Ammon's horn (tissue), 1 donor: ENCODE data around the gene PRCC.
A peak's percentile ranks its signal among the peaks of the same experiment; 100 is the strongest.

Experiments used
- DNase-seq: peaks from one replicate; pipeline ENCODE4 v3.0.0-alpha.2; 2016; ENCODE audit warnings: low spot score

The PRCC gene

DNA sequence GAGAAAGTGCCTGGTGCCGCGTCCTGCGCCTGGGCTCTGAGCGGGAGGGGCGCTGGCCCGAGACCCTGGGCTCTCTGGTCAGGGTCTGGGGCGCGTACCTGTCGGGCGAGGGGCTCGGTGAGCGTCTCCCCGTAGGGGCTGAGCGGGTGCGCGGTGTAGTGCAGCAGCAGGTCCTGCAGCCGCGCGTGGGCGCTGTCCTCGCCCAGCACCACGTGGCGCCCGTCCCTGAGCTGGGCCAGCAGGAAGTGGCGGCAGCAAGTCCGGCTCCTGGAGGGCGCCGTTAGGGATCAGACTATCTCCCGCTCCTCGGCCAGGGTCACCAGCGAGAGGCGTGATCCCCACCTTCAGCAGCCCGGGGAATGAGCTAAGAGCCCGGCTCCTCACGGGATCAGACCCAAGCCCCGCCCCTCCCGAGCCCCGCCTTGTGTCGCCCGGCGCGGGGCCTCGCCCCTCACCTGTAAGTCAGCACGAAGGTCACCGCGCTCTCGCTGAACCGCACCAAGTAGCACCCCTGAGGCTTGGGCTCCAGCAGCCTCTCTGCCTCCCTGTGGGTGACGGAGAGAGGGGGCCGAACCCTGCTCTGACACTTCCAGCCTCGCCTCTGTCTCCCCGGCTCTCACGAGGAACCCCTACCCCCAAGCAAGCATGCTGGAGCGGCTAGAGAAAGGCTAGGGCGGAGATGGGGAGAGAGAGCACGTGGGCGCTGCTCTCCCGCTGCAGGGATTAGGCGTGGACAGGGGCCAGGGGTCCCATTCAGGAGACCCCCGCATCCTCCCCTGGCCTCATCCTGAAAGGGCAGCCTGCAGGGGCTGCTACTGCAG, 46.6 kb downstream of the PRCC start:
- DNase-seq, result peak; percentile 72

GRCh38 chr1:156814571-156815260, 47.4 kb downstream of the PRCC start:
- no peak for DNase-seq

DNA sequence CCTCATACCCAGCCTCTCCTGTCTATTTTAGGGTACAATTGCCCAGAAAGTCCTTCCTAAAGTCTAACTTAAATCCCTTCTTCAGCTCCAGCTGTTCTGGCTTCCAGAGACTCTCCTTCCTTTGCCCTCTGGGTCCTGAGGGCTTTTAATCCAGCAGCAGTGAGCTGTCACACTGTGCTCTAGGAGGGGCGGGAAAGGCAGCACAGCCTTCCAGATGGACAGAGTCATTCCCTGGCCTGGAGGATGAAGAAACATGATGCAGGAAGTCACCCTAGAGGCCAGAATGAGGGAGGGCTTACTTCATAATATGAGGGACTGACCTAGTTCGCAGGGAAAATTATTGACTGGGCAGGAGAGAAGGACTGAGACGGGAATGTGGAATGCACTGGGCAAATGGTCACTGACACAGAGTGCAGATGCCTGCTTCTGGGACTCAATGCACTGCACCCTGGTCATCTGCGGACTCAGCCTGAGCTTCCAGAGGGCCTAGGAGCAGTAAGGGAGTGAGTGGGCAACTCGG, 48.0 kb downstream of the PRCC start:
- DNase-seq, result no peak

DNA sequence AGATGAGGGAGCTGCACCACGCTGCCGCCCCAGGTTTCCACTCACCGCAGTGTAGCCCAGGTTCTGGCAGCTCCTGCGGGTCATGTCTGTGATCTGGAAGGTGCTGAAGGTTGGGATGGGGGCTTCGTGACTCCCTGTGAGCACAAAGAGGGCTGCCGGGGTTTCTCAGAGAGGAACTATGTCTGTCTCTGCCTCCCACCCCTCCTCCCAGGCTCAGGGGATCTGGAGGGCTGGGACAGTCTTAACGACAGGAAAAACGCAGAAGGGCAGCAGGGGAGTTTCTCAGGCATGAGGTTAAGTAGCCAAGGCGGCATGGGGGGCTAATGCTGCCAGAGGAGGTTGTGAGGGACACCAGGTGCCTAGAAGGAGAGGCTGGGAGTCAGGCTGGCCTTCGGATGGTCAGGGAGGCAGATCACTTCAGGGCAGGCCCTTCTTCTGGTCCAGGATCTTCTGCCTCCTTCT, 48.7 kb downstream of the PRCC start:
- no peak for DNase-seq

DNA sequence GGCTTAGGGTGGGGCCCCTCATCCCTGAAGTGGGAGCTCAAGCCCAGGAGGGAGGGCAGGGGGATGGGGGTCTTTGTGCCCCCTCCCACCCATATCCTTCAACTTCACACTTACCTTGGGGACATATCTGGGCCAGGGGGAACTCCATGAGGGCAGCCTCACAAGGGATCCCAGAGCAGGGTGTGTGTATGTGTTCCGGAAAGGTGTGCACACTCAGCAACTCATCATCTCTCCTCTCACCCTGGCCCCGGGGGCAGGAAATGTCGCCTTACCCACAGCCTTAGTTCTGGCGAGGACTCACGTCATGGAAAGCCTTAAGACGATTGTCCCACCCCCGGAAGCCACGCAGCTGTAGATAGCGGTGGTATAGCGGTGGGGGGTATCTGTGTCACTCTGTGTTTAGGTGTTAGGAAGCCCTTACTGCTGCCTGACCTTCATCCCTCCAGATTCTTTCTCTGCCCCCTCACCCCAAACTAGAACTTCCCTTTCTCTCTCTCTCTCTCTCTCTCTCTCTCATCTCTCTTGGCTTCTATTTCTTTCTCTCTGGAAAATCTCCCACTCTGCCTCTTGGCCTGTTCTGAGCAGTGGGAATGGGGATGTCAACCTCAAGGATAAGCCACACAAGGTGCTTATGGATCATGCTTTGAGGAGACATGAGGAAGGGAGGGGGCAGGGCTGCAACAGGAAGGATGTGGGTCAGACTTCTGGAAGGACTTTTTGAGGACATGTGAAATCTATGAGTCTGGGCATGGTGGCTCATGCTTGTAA, 49.4 kb downstream of the PRCC start, which contains the start of gene SH2D2A:
Gene SH2D2A (minus strand): TSS at position 288 of the 768 bp plus-strand sequence. CDS start 140 bp downstream, at position 148.
- DNase-seq, result no peak

DNA sequence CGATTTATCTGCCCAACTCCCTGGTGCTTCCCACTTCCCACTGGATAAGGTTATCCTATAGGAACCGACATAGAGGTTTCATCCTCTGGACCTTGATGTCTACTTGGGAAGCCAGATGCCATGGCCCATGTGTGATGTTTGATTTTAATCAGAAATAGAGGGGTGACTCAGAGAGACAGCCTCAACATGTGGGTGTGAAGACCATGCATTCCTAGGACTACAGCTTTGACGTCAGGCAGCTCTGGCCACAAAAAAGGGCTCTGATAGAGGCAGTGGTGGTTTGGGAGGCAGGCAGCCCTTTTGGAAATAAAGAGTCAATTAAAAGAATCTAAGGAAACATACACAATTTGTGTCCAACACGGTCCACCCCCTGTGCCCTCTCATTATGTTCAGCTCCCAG, 54.5 kb downstream of the PRCC start:
- no peak for DNase-seq

GRCh38 chr1:156822680-156823079, 55.3 kb downstream of the PRCC start:
- DNase-seq, result no peak

- no peak for DNase-seq
These were observed 56.0 kb downstream of the PRCC start for GRCh38 chr1:156823210-156823790.

GRCh38 chr1:156826630-156827029, 59.3 kb downstream of the PRCC start:
- DNase-seq, result no peak

GRCh38 chr1:156828400-156829124, 61.2 kb downstream of the PRCC start:
- DNase-seq, result no peak

DNA sequence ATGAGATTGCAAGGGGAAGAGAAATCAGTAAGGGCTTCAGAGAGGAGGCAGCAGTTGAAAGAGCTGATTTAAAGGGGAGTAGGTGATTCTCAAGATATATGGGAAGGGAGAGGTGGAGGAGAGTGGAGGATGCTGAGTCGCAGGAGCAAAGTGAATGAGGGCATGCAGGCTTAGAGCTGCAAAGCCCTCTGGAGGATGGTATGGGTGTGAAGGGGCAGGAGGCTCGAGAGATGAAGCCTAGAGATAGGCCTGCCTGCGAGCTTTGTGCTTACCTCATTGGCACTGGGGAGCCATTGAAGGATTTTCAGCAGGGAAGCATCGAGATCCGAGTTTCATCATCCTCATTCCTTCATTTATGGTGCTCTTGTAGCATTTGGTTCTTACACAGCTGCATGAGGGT, 65.1 kb downstream of the PRCC start:
- DNase-seq, result no peak

DNA sequence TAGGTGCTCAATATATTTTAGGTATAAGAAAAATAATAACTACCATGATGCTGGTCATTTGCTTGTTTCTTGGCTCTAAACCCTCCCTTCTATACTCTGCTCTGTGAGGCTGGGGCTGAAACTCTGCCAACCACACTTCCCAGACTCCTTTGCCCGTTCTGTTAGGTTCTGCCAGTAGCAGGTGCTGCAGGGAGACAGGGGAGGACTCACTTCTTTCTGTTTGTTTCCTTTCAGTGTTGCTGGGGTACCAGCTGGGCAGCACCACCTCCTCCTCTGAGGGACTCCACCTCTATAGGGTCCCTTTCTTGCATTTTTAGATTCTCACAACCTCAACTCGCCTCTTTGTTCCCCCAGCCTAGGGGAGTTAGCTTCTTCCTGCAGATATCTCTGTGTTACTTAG, 66.3 kb downstream of the PRCC start:
- no peak for DNase-seq

- no peak for DNase-seq
These were observed 67.0 kb downstream of the PRCC start for GRCh38 chr1:156834322-156834721.

DNA sequence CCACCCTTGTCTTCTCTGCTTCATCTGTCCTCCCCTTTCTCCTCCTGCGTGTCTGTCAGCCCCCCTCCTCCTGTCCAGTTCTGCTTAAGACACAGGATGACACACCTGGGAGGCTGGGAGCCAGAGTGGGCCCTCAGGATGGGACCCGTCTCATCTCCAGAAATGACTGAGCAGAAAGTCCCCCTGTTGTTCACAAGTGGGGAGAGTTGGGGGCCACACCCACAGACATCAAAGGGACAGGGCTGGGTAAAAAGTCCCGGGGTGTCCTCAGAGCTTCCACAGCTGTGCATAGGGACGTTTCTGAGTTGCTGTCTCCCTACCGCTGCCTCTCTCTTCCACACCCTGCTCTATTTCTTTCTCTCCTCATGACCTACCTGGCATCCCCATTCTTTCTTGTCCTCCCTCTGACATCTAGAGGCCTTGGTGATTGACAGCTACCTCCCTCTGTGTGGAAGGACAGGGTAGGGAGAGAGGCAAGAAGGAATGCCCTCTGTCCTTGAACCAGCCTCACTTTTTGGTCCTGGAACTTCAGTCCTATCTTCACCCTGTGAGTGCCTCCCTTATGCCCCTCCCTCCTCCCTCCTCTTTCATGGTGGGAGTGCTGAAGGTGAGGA, 68.8 kb downstream of the PRCC start:
- DNase-seq, result no peak

GRCh38 chr1:156836892-156837291, 69.6 kb downstream of the PRCC start:
- no peak for DNase-seq

DNA sequence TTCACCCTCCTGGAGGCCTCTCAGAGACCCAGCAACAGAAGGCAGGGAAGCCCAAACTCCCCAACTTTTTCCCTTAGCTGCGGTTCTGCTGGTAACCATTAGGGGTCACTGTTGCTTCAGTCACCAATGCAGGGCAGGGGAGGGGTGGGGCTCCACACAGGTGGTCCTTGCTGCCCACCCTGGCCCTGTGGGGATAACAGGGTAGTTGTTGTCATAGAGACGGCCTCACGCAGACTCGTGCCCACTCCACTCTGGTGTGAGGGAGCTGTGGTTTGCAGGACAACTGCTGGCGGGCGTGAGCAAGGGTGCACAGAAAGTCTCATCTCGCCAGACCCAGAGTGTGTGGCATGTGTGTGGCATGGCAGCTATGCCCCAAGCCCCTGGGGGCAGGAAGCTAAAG, 71.6 kb downstream of the PRCC start:
- no peak for DNase-seq

- DNase-seq, result no peak
These were observed 72.2 kb downstream of the PRCC start for GRCh38 chr1:156839426-156840109.

GRCh38 chr1:156840186-156840897, 73.0 kb downstream of the PRCC start:
- DNase-seq, result no peak

DNA sequence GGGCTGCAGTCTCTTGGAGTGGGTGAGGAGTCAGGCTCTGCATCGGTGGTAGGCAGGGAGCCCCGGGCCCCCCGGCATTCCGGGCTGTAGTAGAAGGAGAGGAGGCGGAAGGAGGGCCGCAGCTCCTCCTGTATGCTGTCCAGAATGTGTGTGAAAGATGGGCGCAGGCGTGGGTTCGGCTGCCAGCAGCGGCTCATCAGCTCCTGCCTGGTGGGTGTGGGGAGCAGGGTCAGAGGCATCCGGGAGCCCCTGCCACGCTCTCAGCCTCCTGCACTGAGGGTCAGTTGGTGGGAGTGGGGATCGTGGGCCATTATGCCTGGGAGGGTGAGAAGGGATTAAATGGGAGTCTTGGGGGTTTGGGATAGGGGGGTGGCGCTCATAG, 73.6 kb downstream of the PRCC start:
- no peak for DNase-seq
